ENCODE results near the gene MMP19.

The MMP19 gene

DNA sequence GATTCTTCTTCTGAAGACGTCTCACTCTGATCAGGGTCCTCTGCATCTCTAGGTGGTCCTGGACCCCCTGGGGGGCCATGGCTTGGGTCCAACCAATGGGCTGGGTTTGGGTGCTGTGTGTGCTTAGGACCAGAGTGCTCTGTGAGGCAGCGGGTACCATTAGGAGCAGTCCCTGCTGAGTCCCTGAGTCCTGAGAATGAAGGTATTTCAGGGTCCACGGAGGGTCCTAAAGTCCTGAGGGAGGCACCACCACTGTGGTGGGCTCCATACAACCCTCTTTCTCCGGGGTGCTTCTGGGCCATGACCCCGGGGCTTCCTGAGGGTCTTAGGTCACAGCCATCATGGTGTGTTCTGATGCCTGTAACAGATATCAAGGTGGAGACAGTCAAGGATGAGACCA lies 14.4 kb downstream of the MMP19 start:
- Histone ChIP-seq H3K4me1 (ENCODE audit: control insufficient read depth, insufficient read depth, low read length) (peaks cover 39% of the 10 kb centered on the region), H3K27ac (ENCODE audit: low read length) (peak overlapping the region; percentile 66), H3K36me3 (ENCODE audit: control insufficient read depth in 2 of 2, insufficient read depth in 2 of 2, low read length in 2 of 2) (no peaks in the 10 kb centered on the region), H3K9ac (ENCODE audit: low read length in 2 of 2) (peak overlapping the region in 1 of 2 donors; percentile 2), H3K9me3 (ENCODE audit: control insufficient read depth in 2 of 2, low read length in 2 of 2) (no peaks in the 10 kb centered on the region), H3K4me3 (ENCODE audit: low read length in 2 of 2) (peak overlapping the region in 1 of 2 donors; percentile 69), H3K27me3 (ENCODE audit: control insufficient read depth in 1 of 2, insufficient read depth in 2 of 2, low read length in 2 of 2) (peaks cover 0 to 5% of the 10 kb centered on the region in 2 donors)

DNA sequence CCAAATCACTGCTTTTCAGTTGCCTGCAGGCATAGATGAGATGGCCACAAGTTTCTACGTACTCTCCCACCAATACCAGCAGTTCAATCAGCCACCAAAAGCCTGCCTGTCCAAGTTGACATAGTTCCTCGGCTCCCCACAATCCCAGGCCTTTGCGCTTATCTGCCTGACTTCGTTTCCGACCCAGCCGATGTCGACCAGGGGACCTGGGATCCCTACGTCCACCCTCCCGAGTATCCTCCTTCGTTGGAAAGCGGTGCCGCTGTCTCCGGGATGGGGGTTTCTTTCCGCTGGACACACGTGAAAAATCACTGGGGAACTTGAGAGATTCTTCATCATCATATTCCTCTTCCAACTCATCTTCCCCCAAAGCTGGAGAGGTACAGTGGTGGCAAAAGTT lies 14.9 kb downstream of the MMP19 start:
- H3K27me3 ChIP-seq (ENCODE audit: control insufficient read depth in 1 of 2, insufficient read depth in 2 of 2, low read length in 2 of 2), result peaks cover 0 to 5% of the 10 kb centered on the region in 2 donors
- H3K9ac ChIP-seq (ENCODE audit: low read length in 2 of 2), result no peak overlapping the region
- H3K36me3 ChIP-seq (ENCODE audit: control insufficient read depth in 2 of 2, insufficient read depth in 2 of 2, low read length in 2 of 2), result peaks cover 3 to 4% of the 10 kb centered on the region in 2 donors
- H3K4me1 ChIP-seq (ENCODE audit: control insufficient read depth, insufficient read depth, low read length), result peaks cover 36% of the 10 kb centered on the region
- H3K4me3 ChIP-seq (ENCODE audit: low read length in 2 of 2), result no peak overlapping the region
- no peaks in the 10 kb centered on the region for H3K9me3 ChIP-seq (ENCODE audit: control insufficient read depth in 2 of 2, low read length in 2 of 2)
- peak overlapping the region; percentile 6 for H3K27ac ChIP-seq (ENCODE audit: low read length)

DNA sequence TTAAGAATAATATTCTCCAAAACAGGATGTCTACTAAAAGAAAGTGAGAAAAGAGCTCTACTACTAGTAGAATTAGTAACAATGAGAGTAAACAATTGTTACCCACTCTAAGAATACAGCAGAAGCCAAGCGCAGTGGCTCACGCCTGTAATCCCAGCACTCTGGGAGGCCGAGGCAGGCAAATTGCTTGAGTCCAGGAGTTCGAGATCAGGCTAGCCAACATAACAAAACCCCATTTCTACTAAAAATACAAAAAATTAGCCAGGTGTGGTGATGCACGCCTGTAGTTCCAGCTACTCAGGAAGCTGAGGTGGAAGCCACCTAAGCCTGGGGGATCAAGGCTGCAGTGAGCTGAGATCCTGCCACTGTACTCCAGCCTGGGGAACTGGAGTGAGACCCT lies 18.0 kb downstream of the MMP19 start:
- peaks cover 15% of the 10 kb centered on the region for H3K4me1 ChIP-seq (ENCODE audit: control insufficient read depth, insufficient read depth, low read length)
- H3K27me3 ChIP-seq (ENCODE audit: control insufficient read depth in 1 of 2, insufficient read depth in 2 of 2, low read length in 2 of 2), result no peaks in the 10 kb centered on the region
- no peaks in the 10 kb centered on the region for H3K9me3 ChIP-seq (ENCODE audit: control insufficient read depth in 2 of 2, low read length in 2 of 2)
- no peak overlapping the region for H3K27ac ChIP-seq (ENCODE audit: low read length)
- H3K9ac ChIP-seq (ENCODE audit: low read length in 2 of 2), result no peak overlapping the region
- no peak overlapping the region for H3K4me3 ChIP-seq (ENCODE audit: low read length in 2 of 2)
- peaks cover 20 to 31% of the 10 kb centered on the region in 2 donors for H3K36me3 ChIP-seq (ENCODE audit: control insufficient read depth in 2 of 2, insufficient read depth in 2 of 2, low read length in 2 of 2)

DNA sequence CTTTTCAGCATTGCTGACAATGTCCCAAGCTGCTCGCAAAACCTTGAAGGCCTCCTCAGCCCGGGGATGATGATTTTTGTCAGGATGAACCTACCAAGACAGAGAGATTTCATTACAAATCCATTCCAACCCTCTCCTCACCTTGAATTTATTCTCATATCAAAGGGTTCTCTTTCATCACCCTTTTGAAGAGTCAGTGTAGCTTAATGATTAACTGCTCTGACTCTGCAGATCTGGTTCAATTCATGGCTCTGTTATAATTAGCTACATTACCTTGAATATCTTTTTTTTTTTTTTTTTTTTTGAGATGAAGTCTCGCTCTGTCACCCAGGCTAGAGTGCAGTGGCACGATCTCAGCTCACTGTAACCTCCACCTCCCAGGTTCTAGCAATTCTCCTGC lies 19.3 kb downstream of the MMP19 start:
- Histone ChIP-seq H3K9ac (ENCODE audit: low read length in 2 of 2) (no peak overlapping the region), H3K4me1 (ENCODE audit: control insufficient read depth, insufficient read depth, low read length) (peaks cover 19% of the 10 kb centered on the region), H3K27ac (ENCODE audit: low read length) (no peak overlapping the region), H3K27me3 (ENCODE audit: control insufficient read depth in 1 of 2, insufficient read depth in 2 of 2, low read length in 2 of 2) (no peaks in the 10 kb centered on the region), H3K9me3 (ENCODE audit: control insufficient read depth in 2 of 2, low read length in 2 of 2) (no peaks in the 10 kb centered on the region), H3K4me3 (ENCODE audit: low read length in 2 of 2) (no peak overlapping the region), H3K36me3 (ENCODE audit: control insufficient read depth in 2 of 2, insufficient read depth in 2 of 2, low read length in 2 of 2) (peaks cover 22 to 33% of the 10 kb centered on the region in 2 donors)

DNA sequence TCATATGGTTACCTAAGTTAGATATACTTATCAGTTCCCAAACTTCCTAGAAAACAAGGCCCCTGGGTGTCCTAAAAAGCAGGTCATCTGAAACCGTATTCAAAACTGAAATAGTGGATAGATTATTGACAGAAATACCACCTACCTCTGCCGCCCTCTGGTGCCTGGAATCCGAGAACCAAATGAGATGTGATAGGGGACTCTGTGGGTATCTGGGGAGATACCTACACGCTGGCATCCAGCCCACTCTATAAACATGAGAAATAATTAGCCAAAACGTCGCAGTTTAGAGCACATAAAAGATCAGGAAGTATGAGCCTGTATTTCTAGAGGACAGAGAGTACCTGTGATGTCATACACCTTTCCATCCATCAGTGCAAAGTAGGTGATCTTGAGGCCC lies 20.5 kb downstream of the MMP19 start:
- Histone ChIP-seq H3K27ac (ENCODE audit: low read length) (no peak overlapping the region), H3K27me3 (ENCODE audit: control insufficient read depth in 1 of 2, insufficient read depth in 2 of 2, low read length in 2 of 2) (no peaks in the 10 kb centered on the region), H3K36me3 (ENCODE audit: control insufficient read depth in 2 of 2, insufficient read depth in 2 of 2, low read length in 2 of 2) (peaks cover 22 to 33% of the 10 kb centered on the region in 2 donors), H3K4me1 (ENCODE audit: control insufficient read depth, insufficient read depth, low read length) (peaks cover 13% of the 10 kb centered on the region), H3K4me3 (ENCODE audit: low read length in 2 of 2) (no peak overlapping the region), H3K9me3 (ENCODE audit: control insufficient read depth in 2 of 2, low read length in 2 of 2) (no peaks in the 10 kb centered on the region), H3K9ac (ENCODE audit: low read length in 2 of 2) (no peak overlapping the region)

DNA sequence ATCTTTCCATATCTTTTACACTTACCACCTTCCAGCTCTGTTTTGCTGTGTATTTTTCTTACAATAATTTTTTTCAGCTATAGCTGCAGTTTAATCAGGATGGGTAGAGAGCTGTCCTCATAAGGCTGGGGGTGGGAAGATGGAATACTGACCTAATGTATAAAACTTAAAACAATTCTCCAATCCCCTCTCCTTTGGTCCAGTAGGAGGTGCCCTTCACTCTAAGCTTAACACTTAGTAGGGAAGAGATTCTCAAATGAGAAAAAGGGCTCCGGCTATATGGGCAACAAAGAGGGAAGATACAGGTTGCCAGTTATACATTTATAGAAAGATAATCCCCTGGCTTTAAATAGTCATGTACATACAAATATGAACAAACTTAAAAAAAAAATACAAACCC lies 22.1 kb downstream of the MMP19 start:
- H3K4me3 ChIP-seq (ENCODE audit: low read length in 2 of 2), result no peak overlapping the region
- H3K27ac ChIP-seq (ENCODE audit: low read length), result no peak overlapping the region
- H3K9ac ChIP-seq (ENCODE audit: low read length in 2 of 2), result no peak overlapping the region
- H3K27me3 ChIP-seq (ENCODE audit: control insufficient read depth in 1 of 2, insufficient read depth in 2 of 2, low read length in 2 of 2), result no peaks in the 10 kb centered on the region
- H3K36me3 ChIP-seq (ENCODE audit: control insufficient read depth in 2 of 2, insufficient read depth in 2 of 2, low read length in 2 of 2), result peaks cover 22 to 33% of the 10 kb centered on the region in 2 donors
- peaks cover 10% of the 10 kb centered on the region for H3K4me1 ChIP-seq (ENCODE audit: control insufficient read depth, insufficient read depth, low read length)
- no peaks in the 10 kb centered on the region for H3K9me3 ChIP-seq (ENCODE audit: control insufficient read depth in 2 of 2, low read length in 2 of 2)

DNA sequence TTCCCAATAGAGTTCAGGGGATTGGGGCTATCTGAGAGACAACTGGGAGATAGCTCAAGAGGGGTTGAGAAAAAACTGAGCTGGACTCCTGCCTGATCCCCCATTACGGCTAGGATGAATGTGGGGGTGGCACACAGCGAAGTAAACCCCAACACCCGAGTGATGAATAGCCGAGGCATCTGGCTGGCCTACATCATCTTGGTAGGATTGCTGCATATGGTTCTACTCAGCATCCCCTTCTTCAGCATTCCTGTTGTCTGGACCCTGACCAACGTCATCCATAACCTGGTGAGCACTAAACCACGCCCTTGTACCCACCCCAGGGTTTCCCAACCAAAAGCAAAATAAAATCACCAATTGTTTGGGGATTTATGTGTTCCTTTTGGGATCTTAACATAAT lies 23.9 kb downstream of the MMP19 start:
- peak overlapping the region; percentile 89 for H3K27ac ChIP-seq (ENCODE audit: low read length)
- peaks cover 15% of the 10 kb centered on the region for H3K4me1 ChIP-seq (ENCODE audit: control insufficient read depth, insufficient read depth, low read length)
- no peaks in the 10 kb centered on the region for H3K27me3 ChIP-seq (ENCODE audit: control insufficient read depth in 1 of 2, insufficient read depth in 2 of 2, low read length in 2 of 2)
- H3K36me3 ChIP-seq (ENCODE audit: control insufficient read depth in 2 of 2, insufficient read depth in 2 of 2, low read length in 2 of 2), result peaks cover 22 to 33% of the 10 kb centered on the region in 2 donors
- no peaks in the 10 kb centered on the region for H3K9me3 ChIP-seq (ENCODE audit: control insufficient read depth in 2 of 2, low read length in 2 of 2)
- H3K9ac ChIP-seq (ENCODE audit: low read length in 2 of 2), result no peak overlapping the region
- H3K4me3 ChIP-seq (ENCODE audit: low read length in 2 of 2), result peak overlapping the region; percentile 89 to 100

DNA sequence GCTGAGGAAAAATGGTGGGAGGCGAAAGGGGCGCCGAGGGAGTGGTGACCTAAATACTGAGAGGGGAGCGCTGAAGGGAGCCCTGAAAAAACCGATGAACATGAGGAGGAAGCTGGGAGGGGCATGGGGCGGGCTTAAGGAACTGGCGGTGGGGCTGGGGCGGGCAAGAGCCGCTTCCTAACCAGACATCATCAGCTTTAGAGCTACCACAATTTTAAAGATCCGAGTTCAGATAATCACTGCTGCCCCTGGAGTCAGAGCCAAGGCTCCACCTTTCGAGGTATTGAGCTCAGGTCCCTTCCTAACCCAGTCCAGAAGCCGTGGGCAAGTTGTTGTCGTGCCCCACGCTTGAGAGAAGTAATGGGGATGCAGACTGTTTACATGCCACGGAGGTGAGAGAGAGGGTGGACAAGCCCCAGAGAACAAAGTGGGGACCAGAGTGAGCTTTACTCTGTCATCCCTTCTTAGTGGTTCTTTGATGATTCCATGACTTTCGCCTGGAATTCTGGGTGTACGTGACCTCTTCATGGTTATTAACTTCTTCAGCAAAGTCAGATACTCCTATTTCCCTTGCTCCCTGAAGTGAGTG lies 24.5 kb downstream of the MMP19 start:
- peaks cover 22 to 33% of the 10 kb centered on the region in 2 donors for H3K36me3 ChIP-seq (ENCODE audit: control insufficient read depth in 2 of 2, insufficient read depth in 2 of 2, low read length in 2 of 2)
- peak overlapping the region; percentile 54 to 85 for H3K9ac ChIP-seq (ENCODE audit: low read length in 2 of 2)

DNA sequence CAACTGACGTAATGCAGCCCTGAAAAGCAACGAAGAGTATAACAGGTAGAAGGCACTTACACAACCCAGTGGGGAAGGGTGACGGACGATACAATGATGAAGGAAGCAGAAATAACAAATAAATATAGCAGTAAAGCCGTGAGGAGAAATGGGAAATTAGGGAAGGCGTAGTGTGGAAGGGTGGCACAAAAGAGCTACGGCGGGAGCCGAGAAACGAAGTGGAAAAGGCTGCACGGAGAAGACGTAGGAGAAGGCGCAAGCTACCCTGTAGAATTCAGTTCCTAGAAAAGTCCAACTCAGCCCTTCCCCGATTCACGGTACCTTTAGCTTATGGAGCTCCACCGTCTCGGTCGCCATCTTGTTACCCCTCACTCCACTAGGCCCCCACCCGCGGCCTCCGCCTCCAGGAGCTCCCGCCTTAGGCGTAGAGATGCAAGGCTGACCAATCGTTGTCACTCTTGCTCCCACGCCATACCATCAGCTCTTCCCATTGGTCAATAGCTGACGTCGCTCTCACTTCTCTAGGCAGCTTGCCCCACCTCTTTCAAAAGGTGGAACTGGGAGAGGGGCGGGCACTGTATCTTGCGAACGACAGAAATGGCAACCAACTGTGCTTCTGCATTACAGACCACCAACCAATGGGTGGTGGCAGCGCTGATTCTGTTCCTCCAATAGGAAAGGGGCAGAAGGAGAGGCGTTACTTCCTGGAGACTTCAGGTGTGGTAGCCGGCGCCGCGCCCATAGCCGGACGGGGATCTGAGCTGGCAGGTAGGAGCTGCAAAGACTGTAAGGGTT lies 25.2 kb downstream of the MMP19 start, which contains the start of the genes ORMDL2 and SARNP:
Gene ORMDL2 (plus strand): TSS at position 697 of the 795 bp plus-strand sequence. CDS start 959 bp downstream, outside the sequence.
Gene SARNP (minus strand): TSS at position 380 of the 795 bp plus-strand sequence. CDS start 23 bp downstream, at position 357.
- Histone ChIP-seq H3K9ac (ENCODE audit: low read length in 2 of 2) (peak within 1 kb of the TSS; percentile 89 to 97), H3K27me3 (ENCODE audit: control insufficient read depth in 1 of 2, insufficient read depth in 2 of 2, low read length in 2 of 2) (no peaks in the 10 kb centered on the region), H3K4me3 (ENCODE audit: low read length in 2 of 2) (peak within 1 kb of the TSS; percentile 89 to 100), H3K27ac (ENCODE audit: low read length) (peak within 1 kb of the TSS; percentile 89), H3K4me1 (ENCODE audit: control insufficient read depth, insufficient read depth, low read length) (peaks cover 15% of the 10 kb centered on the region), H3K36me3 (ENCODE audit: control insufficient read depth in 2 of 2, insufficient read depth in 2 of 2, low read length in 2 of 2) (peaks cover 19 to 27% of the 10 kb centered on the region in 2 donors), H3K9me3 (ENCODE audit: control insufficient read depth in 2 of 2, low read length in 2 of 2) (no peaks in the 10 kb centered on the region)

More for the DNA sequence above, 24.5 kb downstream of the MMP19 start:
- Histone ChIP-seq H3K4me3 (ENCODE audit: low read length in 2 of 2) (peak overlapping the region; percentile 89 to 100), H3K4me1 (ENCODE audit: control insufficient read depth, insufficient read depth, low read length) (peaks cover 15% of the 10 kb centered on the region), H3K27me3 (ENCODE audit: control insufficient read depth in 1 of 2, insufficient read depth in 2 of 2, low read length in 2 of 2) (no peaks in the 10 kb centered on the region), H3K27ac (ENCODE audit: low read length) (peak overlapping the region; percentile 89), H3K9me3 (ENCODE audit: control insufficient read depth in 2 of 2, low read length in 2 of 2) (no peaks in the 10 kb centered on the region)

DNA sequence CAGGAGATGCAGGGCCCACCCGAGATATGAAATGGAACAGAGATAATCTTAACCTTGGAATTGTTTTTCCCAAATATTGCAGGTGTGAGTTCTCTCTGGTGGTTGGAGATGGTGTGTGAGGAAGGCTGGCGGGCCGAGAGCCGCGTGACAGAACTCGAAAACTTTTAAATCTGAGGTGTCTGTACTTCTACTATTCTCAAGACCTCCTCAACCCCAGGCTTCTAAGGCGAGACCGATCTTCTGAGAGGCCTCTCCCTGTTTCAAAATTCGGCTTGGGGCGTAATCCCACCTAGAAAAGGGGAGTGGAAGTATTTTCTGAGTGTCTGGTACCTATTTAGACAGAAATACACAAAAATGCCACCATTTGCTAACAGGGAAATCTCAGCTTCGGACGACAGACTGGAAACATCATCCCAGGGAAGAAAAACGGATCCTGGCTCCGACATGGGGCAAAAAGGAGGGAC lies 25.8 kb downstream of the MMP19 start:
- Histone ChIP-seq H3K27me3 (ENCODE audit: control insufficient read depth in 1 of 2, insufficient read depth in 2 of 2, low read length in 2 of 2) (no peaks in the 10 kb centered on the region), H3K27ac (ENCODE audit: low read length) (peak overlapping the region; percentile 89), H3K36me3 (ENCODE audit: control insufficient read depth in 2 of 2, insufficient read depth in 2 of 2, low read length in 2 of 2) (peaks cover 14 to 20% of the 10 kb centered on the region in 2 donors), H3K9me3 (ENCODE audit: control insufficient read depth in 2 of 2, low read length in 2 of 2) (no peaks in the 10 kb centered on the region), H3K4me1 (ENCODE audit: control insufficient read depth, insufficient read depth, low read length) (peaks cover 15% of the 10 kb centered on the region), H3K4me3 (ENCODE audit: low read length in 2 of 2) (peak overlapping the region; percentile 89 to 100), H3K9ac (ENCODE audit: low read length in 2 of 2) (peak overlapping the region; percentile 89 to 97)
